GM21619 (cell line): ENCODE data around the gene CYCS.
"Not testable (repeated sequence)": the region's sequence is repeated elsewhere in the genome, so short reads cannot be mapped to it uniquely, and the experiment has no call there.

Source experiments
- ATAC-seq: cut with Tn5 transposase; IDR thresholded peaks from one replicate; pipeline ENCODE4 v1.9.1; 2021; ENCODE audit not compliant: unreplicated experiment

CYCS gene

GRCh38 chr7:25125137-25125946, at the start of gene CYCS:
TSS of gene CYCS (minus strand) at chr7:25125260. CDS start at chr7:25124119, 1,141 bp downstream.
- ATAC-seq, result peak; percentile 93

- no peak for ATAC-seq
Observed at GRCh38 chr7:25173184-25173583, 48.1 kb upstream of the CYCS start.

- no peak for ATAC-seq
Observed at GRCh38 chr7:25171516-25171915, 46.5 kb upstream of the CYCS start.

GRCh38 chr7:25171071-25171470, 46.0 kb upstream of the CYCS start:
- ATAC-seq, result no peak

GRCh38 chr7:25169683-25170082, 44.6 kb upstream of the CYCS start:
- no peak for ATAC-seq

- ATAC-seq, result no peak
Observed at GRCh38 chr7:25168145-25168544, 43.1 kb upstream of the CYCS start.

GRCh38 chr7:25167262-25167843, 42.3 kb upstream of the CYCS start:
- ATAC-seq, result no peak

GRCh38 chr7:25159983-25160596, 35.0 kb upstream of the CYCS start:
- not testable (repeated sequence) for ATAC-seq

- ATAC-seq, result no peak
Observed at GRCh38 chr7:25158966-25159365, 33.9 kb upstream of the CYCS start.

- no peak for ATAC-seq
Observed at GRCh38 chr7:25151773-25152172, 26.7 kb upstream of the CYCS start.

GRCh38 chr7:25149836-25150235, 24.8 kb upstream of the CYCS start:
- ATAC-seq, result no peak

GRCh38 chr7:25148772-25149575, 23.9 kb upstream of the CYCS start:
- no peak for ATAC-seq

- ATAC-seq, result no peak
Observed at GRCh38 chr7:25143763-25144162, 18.7 kb upstream of the CYCS start.

GRCh38 chr7:25139536-25139935, 14.5 kb upstream of the CYCS start:
- ATAC-seq, result no peak

- ATAC-seq, result no peak
Observed at GRCh38 chr7:25134358-25135010, 9.4 kb upstream of the CYCS start.

GRCh38 chr7:25132430-25132829, 7.4 kb upstream of the CYCS start:
- no peak for ATAC-seq

- no peak for ATAC-seq
Observed at GRCh38 chr7:25126751-25127150, 1.7 kb upstream of the CYCS start.

- ATAC-seq, result peak; percentile 12
Observed at GRCh38 chr7:25124465-25125136, 459 bp downstream of the CYCS start.

- no peak for ATAC-seq
Observed at GRCh38 chr7:25122373-25122772, 2.7 kb downstream of the CYCS start.

GRCh38 chr7:25121599-25121998, 3.5 kb downstream of the CYCS start:
- no peak for ATAC-seq
